Measurements from ENCODE around the gene SERPINB8.

DNA sequence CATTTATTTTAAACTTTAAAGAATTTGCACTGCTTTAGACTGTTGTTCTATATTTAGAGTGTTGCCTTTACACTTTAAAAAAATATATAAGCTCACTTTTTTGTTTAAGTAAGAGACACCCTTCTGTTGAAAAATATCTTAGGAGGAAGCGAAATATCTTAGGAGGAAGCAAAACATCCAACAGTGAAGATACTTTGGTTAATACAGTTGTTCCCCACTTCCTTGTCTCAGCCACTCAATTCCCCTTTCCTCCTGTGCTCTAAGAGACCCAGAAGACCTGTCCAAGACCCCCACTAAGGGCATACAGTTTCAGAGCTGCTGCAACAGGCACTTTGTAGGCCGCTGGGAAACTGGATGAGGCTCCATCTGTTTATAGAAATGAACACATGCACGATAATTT, 5.7 kb downstream of the SERPINB8 start:
- TF ChIP-seq CTCF (IDR thresholded peaks at IDR 0.05), result no peak
- no peak for TF ChIP-seq POLR2A (IDR thresholded peaks at IDR 0.05)
